Dedifferentiated amniotic fluid mesenchymal stem cell (primary cell): ENCODE measurements around the gene CACNA1E.

ENCODE experiments used
- DNase-seq: peaks from one replicate; pipeline ENCODE4 v3.0.0-alpha.2; 2016; ENCODE audit errors: extremely low spot score

CACNA1E gene

GRCh38 chr1:181635110-181635509 is 151.8 kb downstream of the CACNA1E start:
- no peak for DNase-seq

- no peak for DNase-seq
These were observed 154.7 kb downstream of the CACNA1E start for GRCh38 chr1:181637998-181638397.

- DNase-seq = no peak
These were observed 157.6 kb downstream of the CACNA1E start for GRCh38 chr1:181640956-181641355.

GRCh38 chr1:181643631-181644030 is 160.3 kb downstream of the CACNA1E start:
- no peak for DNase-seq

- DNase-seq = no peak
These were observed 161.9 kb downstream of the CACNA1E start for GRCh38 chr1:181645171-181645570.

- DNase-seq = no peak
These were observed 163.4 kb downstream of the CACNA1E start for GRCh38 chr1:181646710-181647109.

GRCh38 chr1:181647314-181648035 is 164.2 kb downstream of the CACNA1E start:
- no peak for DNase-seq

- no peak for DNase-seq
These were observed 168.0 kb downstream of the CACNA1E start for GRCh38 chr1:181651276-181651675.

GRCh38 chr1:181655756-181656155 is 172.4 kb downstream of the CACNA1E start:
- DNase-seq = no peak

- DNase-seq = no peak
These were observed 173.2 kb downstream of the CACNA1E start for GRCh38 chr1:181656491-181656890.

- no peak for DNase-seq
These were observed 175.3 kb downstream of the CACNA1E start for GRCh38 chr1:181658581-181658980.

GRCh38 chr1:181659321-181659957 is 176.1 kb downstream of the CACNA1E start:
- DNase-seq = no peak

GRCh38 chr1:181660621-181661020 is 177.3 kb downstream of the CACNA1E start:
- no peak for DNase-seq

- DNase-seq = no peak
These were observed 178.3 kb downstream of the CACNA1E start for GRCh38 chr1:181661569-181661968.

GRCh38 chr1:181662606-181663005 is 179.3 kb downstream of the CACNA1E start:
- no peak for DNase-seq

- no peak for DNase-seq
These were observed 181.2 kb downstream of the CACNA1E start for GRCh38 chr1:181664543-181664942.

- no peak for DNase-seq
These were observed 185.9 kb downstream of the CACNA1E start for GRCh38 chr1:181669246-181669645.

GRCh38 chr1:181674617-181675016 is 191.3 kb downstream of the CACNA1E start:
- no peak for DNase-seq

- DNase-seq = no peak
These were observed 192.0 kb downstream of the CACNA1E start for GRCh38 chr1:181675091-181675917.

- no peak for DNase-seq
These were observed 192.5 kb downstream of the CACNA1E start for GRCh38 chr1:181675918-181676190.

- DNase-seq = no peak
These were observed 193.0 kb downstream of the CACNA1E start for GRCh38 chr1:181676269-181676668.

GRCh38 chr1:181680332-181680731 is 197.0 kb downstream of the CACNA1E start:
- DNase-seq = no peak

GRCh38 chr1:181680871-181681270 is 197.6 kb downstream of the CACNA1E start:
- DNase-seq = no peak
